GM19468 (cell line): Measurements from ENCODE around the gene HTR6.
"Not testable (repeated sequence)": the region's sequence is repeated elsewhere in the genome, so short reads cannot be mapped to it uniquely, and the experiment has no call there.

Source experiments
- ATAC-seq: cut with Tn5 transposase; IDR thresholded peaks from one replicate; pipeline ENCODE4 v1.9.1; 2021; ENCODE audit warnings: mild to moderate bottlenecking, moderate library complexity, moderate number of reproducible peaks; ENCODE audit not compliant: unreplicated experiment; ENCODE audit errors: extremely low read depth

The HTR6 gene

DNA sequence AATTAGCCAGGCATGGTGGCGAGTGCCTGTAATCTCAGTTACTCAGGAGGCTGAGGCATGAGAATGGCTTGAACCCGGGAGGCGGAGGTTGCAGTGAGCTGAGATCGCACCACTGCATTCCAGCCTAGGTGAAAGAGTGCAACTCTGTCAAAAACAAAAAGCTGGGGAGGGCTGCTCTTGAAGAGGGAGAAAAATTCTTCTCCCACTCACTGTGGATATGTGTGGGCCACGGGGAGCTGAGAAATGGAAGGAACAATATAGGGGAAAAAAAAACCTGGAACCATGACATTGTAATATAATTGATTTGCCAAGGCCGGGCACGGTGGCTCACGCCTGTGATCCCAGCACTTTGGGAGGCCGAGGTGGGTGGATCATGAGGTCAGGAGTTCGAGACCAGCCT, 27.9 kb upstream of the HTR6 start:
- ATAC-seq, result not testable (repeated sequence)

DNA sequence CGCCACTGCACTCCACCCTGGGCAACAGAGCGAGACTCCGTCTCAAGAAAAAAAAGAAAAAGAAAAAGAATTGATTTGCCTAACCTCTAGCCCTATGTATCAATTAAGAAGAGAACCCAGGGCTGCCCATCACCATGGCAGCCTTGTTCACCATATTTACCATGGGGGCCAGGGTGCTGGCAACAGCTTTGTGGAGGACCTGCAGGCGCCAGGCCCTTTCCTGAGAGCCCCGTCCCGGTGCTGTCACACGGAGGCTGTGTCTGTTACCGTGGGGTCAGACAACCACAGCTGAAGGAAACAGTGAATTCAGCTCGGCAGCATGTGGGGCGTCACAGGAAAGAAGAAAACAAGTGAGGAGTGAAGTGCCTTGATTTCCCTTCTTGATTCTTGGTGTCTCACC, 27.1 kb upstream of the HTR6 start:
- ATAC-seq, result no peak

DNA sequence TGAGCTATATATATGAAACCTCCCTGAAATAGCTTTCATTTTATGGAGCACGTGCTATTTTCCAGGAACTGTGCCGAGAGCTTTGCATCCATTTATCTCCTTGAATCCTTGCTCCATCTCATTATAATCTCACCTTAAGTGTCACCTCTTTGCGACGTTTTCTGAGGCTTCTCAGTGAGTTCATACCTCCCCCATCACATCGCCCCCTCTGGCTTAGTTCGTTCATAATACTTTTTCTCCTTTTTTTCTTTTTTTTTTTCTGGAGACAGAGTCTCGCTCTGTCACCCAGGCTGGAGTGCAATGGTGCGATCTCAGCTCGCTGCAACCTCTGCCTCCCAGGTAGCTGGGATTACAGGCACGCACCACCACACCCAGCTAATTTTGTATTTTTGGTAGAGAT, 25.4 kb upstream of the HTR6 start:
- ATAC-seq, result not testable (repeated sequence)

DNA sequence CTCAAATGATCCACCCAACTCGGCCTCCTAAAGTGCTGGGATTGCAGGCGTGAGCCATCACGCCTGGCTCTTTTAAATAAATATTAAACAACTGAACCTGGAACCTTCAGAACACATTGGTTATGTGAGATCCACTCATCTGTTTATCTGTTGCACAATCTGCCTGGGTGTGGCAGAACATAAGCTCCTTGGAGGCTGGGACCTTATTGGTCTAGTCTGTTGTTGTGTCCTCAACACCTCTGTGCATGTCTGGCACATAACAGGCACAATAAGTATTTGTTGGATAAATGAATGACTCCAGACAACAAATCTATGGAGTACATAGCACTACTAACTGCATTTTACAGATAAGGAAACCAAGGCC, 24.7 kb upstream of the HTR6 start:
- no peak for ATAC-seq

DNA sequence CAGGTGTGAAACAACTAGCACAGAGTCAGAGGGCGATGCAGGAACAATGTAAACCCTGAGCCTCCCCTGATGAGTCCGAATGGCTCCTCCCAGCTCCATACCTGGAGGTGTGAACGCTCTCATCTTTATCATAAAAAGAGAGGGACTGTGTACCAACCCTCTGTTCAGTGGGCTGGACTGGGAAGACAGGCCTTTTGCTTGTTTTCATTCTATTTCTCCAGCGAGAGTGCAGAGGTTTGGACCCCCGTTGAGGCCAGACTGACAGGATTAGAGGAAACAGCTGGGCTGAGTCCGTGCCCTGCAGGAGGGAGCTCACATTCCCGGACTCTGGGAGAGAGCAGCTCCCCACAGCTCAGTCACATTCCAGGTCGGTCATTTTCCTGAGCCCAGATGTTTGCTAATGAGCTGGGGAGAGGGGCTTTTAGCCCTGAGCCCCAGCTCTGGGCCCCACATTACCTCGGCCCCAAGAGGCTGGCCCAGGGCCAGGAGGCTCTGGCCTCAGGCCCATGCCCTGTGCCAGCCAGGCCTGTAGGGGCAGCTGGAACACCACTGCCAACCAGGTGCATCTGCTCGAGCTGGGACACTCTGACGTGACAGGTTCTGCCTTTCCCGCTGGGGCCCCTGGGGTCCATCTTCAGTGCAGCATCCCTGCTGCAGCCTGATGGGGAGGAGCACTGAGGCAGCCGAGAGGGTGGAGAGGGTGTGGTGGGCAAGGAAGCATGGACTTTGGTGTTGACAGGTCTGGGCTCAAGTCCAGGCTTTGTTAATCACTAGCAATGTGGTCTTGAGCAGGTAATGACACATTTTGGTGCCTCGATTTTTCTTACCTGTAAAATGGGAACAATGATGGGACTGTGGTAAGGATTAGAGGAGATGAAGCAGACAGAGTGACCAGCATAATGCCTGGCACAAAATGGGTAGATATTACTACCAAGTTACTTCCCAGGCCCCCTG, 24.0 kb upstream of the HTR6 start:
- no peak for ATAC-seq

DNA sequence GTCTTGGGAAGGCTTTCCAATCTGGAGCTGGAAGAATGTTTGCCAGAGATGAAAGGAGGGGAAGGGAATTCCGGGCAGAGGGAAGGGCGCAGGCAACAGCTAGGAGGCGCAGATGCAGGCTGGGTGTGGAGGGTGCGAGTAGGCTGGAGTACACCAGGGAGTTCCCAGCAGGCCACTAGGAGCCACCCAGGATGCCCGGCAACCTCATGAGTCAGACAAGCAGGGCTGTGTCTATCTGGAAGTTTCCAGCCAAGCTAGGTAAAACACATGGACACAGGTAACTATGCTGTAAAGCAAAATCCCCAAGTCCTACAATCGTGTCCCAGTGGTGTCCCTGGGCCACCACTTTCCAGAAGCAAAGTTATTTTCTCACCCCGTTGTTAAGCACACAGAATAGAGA, 21.6 kb upstream of the HTR6 start:
- no peak for ATAC-seq

DNA sequence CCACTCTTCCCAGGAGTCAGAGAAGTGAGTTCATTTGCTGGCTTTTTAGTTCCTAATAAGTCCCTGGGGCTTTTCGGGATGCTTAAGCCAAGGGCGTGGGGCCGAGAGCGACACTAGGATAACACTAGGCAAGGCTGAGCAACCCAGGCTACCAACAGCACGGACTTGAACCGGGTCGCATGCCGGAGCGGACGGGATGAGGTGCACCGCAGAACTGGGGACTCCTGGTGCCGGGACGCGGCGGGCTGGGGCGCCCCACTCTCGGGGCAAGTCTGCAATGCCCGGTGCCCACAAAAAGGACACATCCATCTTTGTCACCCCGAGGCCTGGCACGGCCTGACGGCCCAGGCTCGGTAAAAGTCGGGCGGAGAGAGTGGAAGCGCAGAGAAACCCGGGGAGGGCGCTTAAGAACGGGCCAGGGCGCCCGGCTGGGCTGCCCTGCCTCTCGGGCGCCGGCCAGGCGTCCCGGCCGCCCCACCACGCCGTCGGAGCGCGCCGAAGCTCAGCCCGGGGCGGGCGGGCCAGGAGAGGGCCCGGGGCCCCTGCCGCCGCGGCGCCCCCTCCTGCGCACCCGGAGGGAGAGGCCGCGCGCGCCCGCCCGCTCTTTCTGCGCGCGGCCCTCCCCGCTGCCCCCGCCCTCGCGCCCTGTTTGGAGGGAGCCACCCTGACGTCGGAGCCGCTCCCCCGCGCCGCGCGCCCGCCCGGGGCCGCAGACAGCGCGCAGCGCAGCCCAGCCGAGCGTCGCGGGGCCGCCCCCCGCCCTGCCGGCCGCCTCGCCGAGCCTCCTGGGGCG, 20.9 kb upstream of the HTR6 start, which contains the start of gene NBL1:
TSS of gene NBL1 (plus strand) at position 710 of the 793 bp plus-strand sequence. CDS start 10,720 bp downstream, outside the sequence.
- no peak for ATAC-seq

DNA sequence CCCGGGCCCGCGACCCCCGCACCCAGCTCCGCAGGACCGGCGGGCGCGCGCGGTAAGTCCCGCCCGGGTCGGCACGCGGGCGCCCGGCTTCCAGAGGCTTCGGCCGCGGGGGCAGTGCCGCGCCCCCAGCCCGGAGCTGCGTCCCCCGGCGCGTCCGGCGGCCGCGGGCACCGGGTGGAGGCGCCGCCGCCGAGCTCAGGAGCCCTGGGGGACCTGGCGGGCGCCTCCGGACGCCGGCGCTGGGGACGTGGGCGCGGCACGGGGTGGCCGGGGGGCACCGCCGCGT, 20.3 kb upstream of the HTR6 start:
- no peak for ATAC-seq

DNA sequence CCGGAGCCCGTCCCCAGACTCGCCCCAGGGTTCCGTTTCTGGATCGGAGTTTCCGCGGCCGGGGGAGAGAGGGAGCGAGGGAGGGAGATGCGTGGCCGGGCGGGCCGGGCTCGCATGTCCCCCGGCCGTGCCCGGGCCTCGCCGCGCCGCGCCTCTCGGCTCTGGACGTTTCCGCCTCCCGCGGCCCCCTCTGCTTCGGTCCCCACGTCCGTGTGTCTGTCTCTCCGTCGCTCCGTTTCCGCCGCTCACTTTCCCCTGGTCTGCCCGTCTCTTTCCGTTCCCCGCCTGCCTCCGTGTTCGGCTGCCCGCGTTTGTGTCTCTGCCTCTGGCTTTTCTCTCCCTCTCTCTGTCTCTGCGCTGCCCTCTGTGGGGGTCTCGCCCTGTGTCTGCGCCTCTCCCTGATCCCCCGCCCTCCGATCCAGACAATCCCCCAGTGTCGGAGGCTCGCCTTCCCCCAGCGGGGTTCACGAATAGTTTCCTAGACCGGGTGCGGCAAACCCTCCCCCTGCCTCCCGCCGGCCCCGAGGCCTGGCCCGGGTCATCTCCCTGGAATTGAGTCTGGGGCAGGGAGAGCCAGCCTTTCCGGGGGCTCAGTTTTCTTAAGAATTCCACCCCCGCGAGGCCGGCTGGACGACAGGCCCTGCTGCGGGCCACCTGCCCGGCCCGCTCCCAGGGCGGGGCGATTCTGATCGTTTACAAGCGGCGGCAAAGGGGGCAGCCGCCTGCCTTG, 19.8 kb upstream of the HTR6 start:
- ATAC-seq, result no peak

DNA sequence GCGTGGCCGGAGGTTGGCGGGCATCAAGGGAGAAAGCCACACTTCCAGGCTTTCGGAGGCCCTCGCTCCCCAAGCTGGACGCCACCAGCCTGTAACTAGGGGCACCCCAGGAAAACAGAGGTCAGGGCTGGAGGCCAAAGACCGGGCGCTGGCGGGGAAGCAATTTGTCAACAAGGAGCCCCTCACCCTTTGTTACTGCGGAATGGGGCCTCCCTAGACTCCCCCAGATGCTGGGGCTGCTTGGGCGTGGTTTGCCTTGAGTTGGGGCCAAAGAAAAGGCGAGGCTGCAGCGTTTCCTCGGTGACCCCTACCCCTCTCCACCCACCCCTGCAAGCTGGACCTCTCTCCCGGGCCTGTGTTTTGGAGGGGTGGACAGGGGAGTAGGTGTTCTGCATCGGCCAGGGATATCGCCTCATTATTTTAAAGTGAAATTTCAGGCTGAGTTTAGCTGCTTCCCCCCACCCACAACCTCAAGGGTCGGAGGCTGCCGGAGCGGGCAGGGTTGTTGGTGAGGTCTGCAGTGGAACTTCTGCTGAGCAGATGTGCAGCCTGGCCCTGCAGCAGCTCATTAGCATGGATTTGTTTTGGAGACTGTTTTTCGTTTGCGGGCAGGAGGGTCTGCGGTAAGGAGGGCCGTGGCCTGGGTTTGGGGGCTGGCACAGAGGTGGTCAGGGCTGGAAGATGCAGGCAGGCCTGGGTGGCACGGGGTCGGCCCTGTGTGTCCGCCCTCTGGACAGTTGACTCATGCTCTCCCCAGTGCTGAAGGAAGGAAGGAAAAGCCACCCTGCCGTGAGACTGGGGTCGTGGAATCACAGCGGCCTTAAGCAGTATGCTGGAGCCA, 19.0 kb upstream of the HTR6 start:
- ATAC-seq, result no peak

DNA sequence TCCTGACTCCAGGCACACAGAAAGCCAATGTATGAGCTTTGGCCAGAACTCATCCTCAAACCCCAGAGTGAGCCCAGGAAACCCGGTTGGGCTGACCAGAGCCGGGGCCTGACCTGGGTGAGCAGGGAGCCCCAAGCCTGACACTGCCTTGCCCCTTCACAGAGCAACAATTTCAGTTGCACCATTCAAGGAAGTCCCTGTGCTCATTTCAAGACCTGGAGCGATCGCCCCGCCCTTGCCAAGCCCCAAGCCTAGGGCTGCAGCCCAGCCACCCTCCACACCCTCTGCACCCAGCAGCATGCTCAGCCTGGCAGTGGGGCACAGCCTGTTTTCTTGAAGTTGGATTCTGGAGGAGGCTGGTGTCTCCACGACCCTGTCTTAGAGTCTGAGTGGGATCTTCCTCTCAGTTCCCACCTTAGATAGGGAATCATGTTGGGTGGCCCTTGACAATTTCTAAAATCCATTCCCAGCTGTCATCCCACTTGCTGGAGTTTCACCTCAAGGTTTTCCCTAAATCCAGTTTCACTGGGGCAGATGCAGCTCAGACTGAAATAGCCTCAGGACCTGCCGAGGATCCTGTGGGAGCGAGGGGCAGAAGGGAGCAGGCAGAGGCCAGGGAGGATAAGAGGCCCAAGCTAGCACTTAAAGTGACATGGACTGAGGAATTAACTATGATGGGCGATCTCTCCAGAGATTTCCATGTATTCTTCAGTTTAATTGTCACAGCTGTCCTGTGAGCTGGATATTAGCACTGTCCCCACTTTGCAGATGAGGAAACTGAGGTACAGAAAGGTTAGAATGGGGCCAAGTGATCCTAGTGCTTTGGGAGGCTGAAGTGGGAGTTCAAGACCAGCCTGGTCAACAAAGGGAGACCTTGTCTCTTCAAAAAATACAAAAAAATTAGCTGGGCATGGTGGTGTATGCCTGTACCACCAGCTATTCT, 18.0 kb upstream of the HTR6 start:
- ATAC-seq, result no peak

DNA sequence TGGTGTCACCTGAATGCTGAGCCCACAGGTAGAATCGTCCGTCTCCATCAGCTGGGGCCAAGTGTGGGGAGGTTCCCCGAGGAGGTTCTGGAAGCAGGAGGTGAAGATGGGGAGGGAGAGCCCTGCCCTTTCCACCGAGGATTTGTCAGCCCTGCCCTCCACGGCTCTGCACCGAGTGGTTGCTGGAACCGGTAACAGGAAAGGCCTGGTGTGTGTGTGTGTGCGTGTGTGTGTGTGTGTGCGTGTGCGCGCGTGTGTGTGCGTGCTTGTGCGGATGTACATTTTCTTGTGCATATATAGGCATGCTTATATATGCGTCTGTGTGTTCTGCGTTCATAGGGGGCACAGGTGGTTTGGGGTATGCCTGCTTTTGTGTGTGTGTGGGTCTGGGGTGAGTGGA, 17.0 kb upstream of the HTR6 start:
- no peak for ATAC-seq

DNA sequence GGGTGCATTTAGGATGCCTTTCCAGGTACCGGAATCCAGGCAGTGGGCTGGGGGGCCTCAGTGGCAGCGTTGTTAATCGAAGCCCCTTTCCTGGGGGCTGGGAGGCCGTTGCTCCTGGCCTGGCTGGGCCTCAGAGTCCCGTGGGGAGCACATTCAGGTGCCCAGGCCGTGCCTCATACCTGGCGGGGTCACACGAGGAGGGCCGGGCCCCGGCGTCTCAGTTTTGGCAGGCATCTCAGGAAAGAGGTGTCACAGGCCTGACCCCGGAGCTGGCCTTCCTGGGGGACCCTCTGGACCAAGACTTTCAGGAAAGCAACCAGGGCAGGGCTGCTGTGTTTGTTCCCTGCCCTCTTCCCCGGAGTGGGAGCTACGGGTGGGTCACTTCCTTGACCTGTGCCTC, 16.4 kb upstream of the HTR6 start:
- no peak for ATAC-seq

DNA sequence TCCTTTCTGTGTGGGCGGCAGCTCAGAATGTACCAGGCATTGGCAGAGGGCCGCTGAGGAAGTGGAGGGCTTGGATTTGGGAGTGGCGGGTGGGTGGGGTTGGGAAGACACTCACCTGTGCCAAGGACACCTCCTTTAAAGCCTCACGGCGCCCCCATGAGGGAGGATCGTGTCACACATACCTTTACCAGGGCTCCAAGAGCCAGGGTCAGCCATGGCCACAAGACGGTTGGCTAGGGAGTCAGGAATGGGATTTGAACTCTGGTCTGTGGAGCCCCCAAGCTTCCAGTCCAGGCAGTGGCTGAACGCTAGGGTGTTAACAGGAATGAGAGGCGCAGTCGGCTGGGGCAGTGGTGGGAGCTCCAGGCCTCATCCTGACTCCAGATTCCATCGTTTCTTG, 16.0 kb upstream of the HTR6 start:
- no peak for ATAC-seq

DNA sequence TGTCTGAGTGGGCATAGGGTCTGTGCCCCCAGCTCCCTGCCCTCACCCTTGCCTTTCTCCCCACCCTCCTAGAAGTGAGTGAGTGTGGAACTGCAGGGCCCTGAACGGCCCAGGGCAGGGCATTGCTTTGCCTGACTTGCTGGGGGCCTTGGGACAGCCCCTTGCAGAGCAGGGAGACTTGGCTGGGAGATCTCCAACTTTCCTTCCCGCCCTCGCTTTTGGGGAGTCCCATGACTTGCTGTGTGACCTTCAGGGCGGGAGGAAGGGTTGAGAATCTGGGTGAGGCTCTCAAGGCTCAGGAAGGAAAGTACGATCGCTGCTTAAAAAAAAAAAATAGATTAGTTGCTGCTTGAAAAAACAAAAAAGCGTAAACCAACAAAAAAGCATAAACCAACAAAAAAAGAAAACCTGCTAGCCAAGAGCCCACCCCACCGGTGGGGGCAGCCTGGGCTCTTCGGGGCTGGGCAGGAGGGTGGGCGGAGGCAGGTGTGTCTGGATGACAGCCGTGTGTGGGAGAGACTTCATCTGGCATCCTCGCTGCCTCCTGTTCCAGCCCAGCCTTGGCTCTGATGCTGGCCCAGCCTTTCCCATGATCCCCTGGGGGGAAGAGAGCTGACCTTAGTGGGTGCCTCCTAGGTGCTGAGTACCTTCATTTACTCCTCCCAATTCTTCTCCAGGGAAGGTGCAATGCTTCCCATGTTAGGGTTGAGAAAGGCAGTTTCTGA, 14.1 kb upstream of the HTR6 start:
- ATAC-seq, result no peak

DNA sequence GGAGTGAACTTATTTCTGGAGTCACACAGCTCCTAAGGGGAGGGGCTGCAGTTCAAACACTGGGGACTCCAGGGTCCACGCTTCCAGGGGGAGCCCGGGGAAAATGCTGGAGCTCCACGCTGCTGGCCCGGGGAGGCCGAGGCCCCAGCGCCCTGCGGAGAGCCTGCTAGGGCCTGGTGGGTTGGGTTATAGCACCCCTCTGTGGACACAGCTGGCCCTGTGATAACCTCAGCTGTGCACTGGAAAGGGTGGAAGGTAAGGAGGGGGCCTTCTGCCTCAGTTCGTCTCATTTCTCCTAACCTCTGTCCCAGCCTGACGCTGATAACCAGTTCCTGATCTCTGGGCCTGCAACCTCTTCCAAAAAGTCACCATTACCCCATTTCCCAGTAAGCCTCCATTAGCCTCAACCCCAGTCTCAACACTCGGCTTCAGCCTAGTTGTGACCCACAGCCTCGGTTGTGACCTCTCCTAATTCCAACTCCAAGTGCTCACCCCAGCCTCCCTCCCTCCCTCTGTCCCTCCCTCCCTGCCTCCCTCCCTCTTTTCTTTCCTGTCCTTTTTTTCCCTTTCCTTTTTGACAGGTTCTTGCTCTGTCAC, 13.4 kb upstream of the HTR6 start:
- no peak for ATAC-seq

DNA sequence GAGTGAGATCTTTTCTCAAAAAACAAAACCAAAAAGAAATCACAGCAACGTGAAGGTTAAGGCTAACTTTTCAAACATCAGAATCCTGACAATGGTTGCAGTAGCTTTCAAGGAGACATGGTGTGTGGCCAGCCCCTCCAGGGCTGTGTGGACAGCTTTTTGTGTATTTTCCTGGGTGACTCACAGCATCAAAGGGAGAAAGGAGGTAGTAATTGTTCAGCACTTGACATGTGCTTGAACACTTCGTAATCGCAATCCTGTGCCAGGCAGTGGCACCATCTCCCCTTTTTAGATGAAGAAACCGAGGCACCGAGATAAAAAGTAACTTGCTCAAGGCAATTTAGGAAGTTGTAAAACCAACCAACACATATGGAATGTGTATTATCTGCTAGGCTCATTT, 10.3 kb upstream of the HTR6 start:
- ATAC-seq, result no peak
